22Rv1 (cell line): ENCODE measurements around the gene SMG9.

Source experiments
- CTCF ChIP-seq: fragments of 450-650 bp; IDR thresholded peaks from 2 replicates; pipeline ENCODE4 v1.5.1; 2017; ENCODE audit warnings: mild to moderate bottlenecking
- ZFX ChIP-seq: fragments of 450-650 bp; IDR thresholded peaks from 2 replicates; pipeline ENCODE4 v1.6.1; 2017; ENCODE audit warnings: antibody characterized with exemption, borderline replicate concordance

DNA sequence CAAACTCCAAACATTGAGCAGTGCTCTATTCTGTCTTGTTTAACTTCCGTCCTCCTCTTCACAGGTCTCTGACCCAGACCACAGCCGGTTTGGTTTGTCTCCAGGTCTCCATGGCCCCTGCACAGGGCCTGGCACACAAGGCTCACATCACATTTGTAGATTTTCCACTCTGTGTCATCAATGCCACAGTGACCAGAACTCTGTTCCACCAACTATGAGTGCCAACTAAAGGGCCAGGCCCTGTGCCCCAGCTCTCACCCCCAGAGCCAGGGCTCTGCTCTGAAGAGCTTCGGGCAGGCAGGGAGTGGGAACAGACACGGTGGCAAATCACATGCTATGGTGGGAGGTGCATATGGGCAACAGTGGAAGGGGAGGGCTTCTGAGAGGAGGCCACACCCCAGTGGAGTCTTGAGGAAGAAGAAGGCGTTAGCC lies 16.0 kb downstream of the SMG9 start:
- TF ChIP-seq CTCF (no peak), ZFX (no peak)
